ENCODE measurements around the gene LMTK3. TPM values are rescaled to one million over a fixed set of nuclear protein-coding genes. Genes with fewer than 3 reads are reported as not detected.

Gene LMTK3
- total RNA-seq, 1 donor from 2014 or later = 0.11 TPM

- no peak for TF ChIP-seq CTCF (IDR thresholded peaks at IDR 0.05)
- Histone ChIP-seq H3K4me3 (no peak overlapping the region), H3K36me3 (peaks cover 47 to 50% of the 10 kb centered on the region in 2 donors), H3K9me3 (no peaks in the 10 kb centered on the region), H3K4me1 (peaks cover 3 to 15% of the 10 kb centered on the region in 2 donors), H3K27me3 (no peaks in the 10 kb centered on the region), H3K27ac (no peak overlapping the region)
- no peak for DNase-seq (ENCODE audit: low spot score in 2 of 2)
- intact Hi-C loops (cut with DNase I) = loop anchor here (5.0 kb wide), 1 partner anchor 134 kb away; no protein-coding TSS in a partner anchor
Measured at GRCh38 chr19:48448563-48448962, 63.1 kb downstream of the LMTK3 start.

GRCh38 chr19:48446579-48446978, 65.1 kb downstream of the LMTK3 start:
- intact Hi-C loops (cut with DNase I) = loop anchor here (5.0 kb wide), 1 partner anchor 136 kb away; no protein-coding TSS in a partner anchor
- Histone ChIP-seq H3K4me3 (peak overlapping the region; percentile 76 to 81), H3K27me3 (peaks cover 7% of the 10 kb centered on the region), H3K9me3 (no peaks in the 10 kb centered on the region), H3K27ac (no peak overlapping the region), H3K4me1 (peaks cover 3 to 15% of the 10 kb centered on the region in 2 donors), H3K36me3 (peaks cover 28 to 32% of the 10 kb centered on the region in 2 donors)
- TF ChIP-seq CTCF (IDR thresholded peaks at IDR 0.05) = no peak
- DNase-seq (ENCODE audit: low spot score in 2 of 2) = no peak

- peaks cover 21 to 24% of the 10 kb centered on the region in 2 donors for H3K36me3 ChIP-seq
- H3K27ac ChIP-seq = peak within 1 kb of the TSS; percentile 87 to 89
- TF ChIP-seq CTCF (IDR thresholded peaks at IDR 0.05) = no peak
- intact Hi-C loops (cut with DNase I) = loop anchor here (1.0 to 5.0 kb wide), 4 partner anchors 23 to 173 kb away; partner anchors contain the start of genes CYTH2, RPL18, SPHK2 and SYNGR4
- H3K9me3 ChIP-seq = no peaks in the 10 kb centered on the region
- DNase-seq (ENCODE audit: low spot score in 2 of 2) = peak; percentile 72 to 96
- H3K4me1 ChIP-seq = peaks cover 3 to 15% of the 10 kb centered on the region in 2 donors
- H3K27me3 ChIP-seq = peaks cover 7% of the 10 kb centered on the region
- H3K4me3 ChIP-seq = peak within 1 kb of the TSS; percentile 76 to 81
Measured at GRCh38 chr19:48445606-48446481, 65.8 kb downstream of the LMTK3 start, which contains the start of gene GRWD1. GRWD1 (plus strand) TSS chr19:48445983; CDS start chr19:48446006, 23 bp downstream.

GRCh38 chr19:48445256-48445605, 66.4 kb downstream of the LMTK3 start:
- peak in 1 of 2 donors; percentile 73 for DNase-seq (ENCODE audit: low spot score in 2 of 2)
- Histone ChIP-seq H3K9me3 (no peaks in the 10 kb centered on the region), H3K4me1 (peaks cover 3 to 15% of the 10 kb centered on the region in 2 donors), H3K27ac (peak overlapping the region; percentile 87 to 89), H3K36me3 (peaks cover 16 to 18% of the 10 kb centered on the region in 2 donors), H3K27me3 (peaks cover 7% of the 10 kb centered on the region), H3K4me3 (peak overlapping the region; percentile 76 to 81)
- peak; percentile 42 to 55 (median 50) for TF ChIP-seq CTCF (IDR thresholded peaks at IDR 0.05)
- intact Hi-C loops (cut with DNase I) = loop anchor here (1.0 to 5.0 kb wide), 4 partner anchors 24 to 174 kb away; partner anchors contain the start of genes CYTH2, RPL18, SPHK2 and SYNGR4

GRCh38 chr19:48444936-48445200, 66.8 kb downstream of the LMTK3 start:
- peak overlapping the region; percentile 87 to 89 for H3K27ac ChIP-seq

More at GRCh38 chr19:48444936-48445200, 66.8 kb downstream of the LMTK3 start:
- Histone ChIP-seq H3K27me3 (peaks cover 7% of the 10 kb centered on the region), H3K36me3 (peaks cover 12 to 15% of the 10 kb centered on the region in 2 donors), H3K9me3 (no peaks in the 10 kb centered on the region), H3K4me1 (peaks cover 3 to 15% of the 10 kb centered on the region in 2 donors), H3K4me3 (peak overlapping the region; percentile 76 to 81)
- intact Hi-C loops (cut with DNase I) = loop anchor here (1.0 to 5.0 kb wide), 5 partner anchors 24 to 174 kb away; partner anchors contain the start of genes CYTH2, GRIN2D, KDELR1 and RPL18
- TF ChIP-seq CTCF (IDR thresholded peaks at IDR 0.05) = no peak
- no peak for DNase-seq (ENCODE audit: low spot score in 2 of 2)
